ENCODE results near the gene PCK1. TPM values are rescaled to one million over a fixed set of nuclear protein-coding genes. Genes with fewer than 3 reads are reported as not detected.

The PCK1 gene
- total RNA-seq, 1 experiment from 2014 or later, result 0.21 TPM

GRCh38 chr20:57617079-57617795 is 56.3 kb downstream of the PCK1 start:
- no peak for TF ChIP-seq POLR2AphosphoS5 (IDR thresholded peaks at IDR 0.05; ENCODE audit: low read depth, low read length)
- TF ChIP-seq SIN3A (IDR thresholded peaks at IDR 0.05; ENCODE audit: borderline replicate concordance, insufficient read depth, low read depth, low read length), result no peak
- no peak for TF ChIP-seq REST (IDR thresholded peaks at IDR 0.05; ENCODE audit: insufficient read depth in 1 of 2, low read depth in 2 of 2, low read length in 1 of 2)
- no peak for TF ChIP-seq CTCF (IDR thresholded peaks at IDR 0.05)
- no peak for TF ChIP-seq TCF7L2 (IDR thresholded peaks at IDR 0.05; ENCODE audit: low read depth, low read length)
- Histone ChIP-seq H3K36me3 (ENCODE audit: control insufficient read depth, insufficient read depth, low read length) (no peaks in the 10 kb centered on the region), H3K9me3 (ENCODE audit: control insufficient read depth, insufficient read depth, low read depth, low read length) (no peaks in the 10 kb centered on the region), H3K4me3 (ENCODE audit: low read depth in 2 of 2, low read length in 2 of 2) (no peak overlapping the region), H3K4me1 (ENCODE audit: control insufficient read depth, insufficient read depth, low read length) (peaks cover 5% of the 10 kb centered on the region; the same call in 1 of the 2 replicates), H3K27me3 (ENCODE audit: control insufficient read depth, insufficient read depth, low read length) (no peaks in the 10 kb centered on the region), H3K27ac (ENCODE audit: low read length) (no peak overlapping the region)
- DNase-seq (ENCODE audit: low read depth, low spot score) (no peak), ATAC-seq (no peak)
- BruUV-seq (replicated peaks), result no TSS peak
- in situ Hi-C loops (cut with HindIII; ENCODE audit: low pct_unique_long_range_greater_than_20kb, low sequenced_read_pairs) (no loop called here), intact Hi-C loops (cut with micrococcal nuclease; ENCODE audit: unreplicated experiment) (no loop called here)
- ChIA-PET POLR2A (interaction anchor here (0.5 kb wide), 1 partner anchor 612 kb away, joined by 3 read pairs; no protein-coding TSS in a partner anchor), CTCF (interaction anchor here (0.7 kb wide), 1 partner anchor 10 kb away, joined by 5 read pairs; no protein-coding TSS in a partner anchor)

Other genes with a start within 250 kb of the PCK1 start
- gene SPO11, start 231.3 kb upstream of the PCK1 start, total RNA-seq (2021; ENCODE audit: unreplicated experiment), result not detected
- 34.5 TPM for gene RAE1, start 209.9 kb upstream of the PCK1 start, total RNA-seq (2021; ENCODE audit: unreplicated experiment)
- 39.9 TPM for gene RBM38, start 169.7 kb upstream of the PCK1 start, total RNA-seq (2021; ENCODE audit: unreplicated experiment)
- 0.05 TPM for gene CTCFL, start 36.0 kb upstream of the PCK1 start, total RNA-seq (2021; ENCODE audit: unreplicated experiment)
- not detected for gene ZBP1, start 59.3 kb downstream of the PCK1 start, total RNA-seq (2021; ENCODE audit: unreplicated experiment)
- 89.8 TPM for gene PMEPA1, start 148.9 kb downstream of the PCK1 start, total RNA-seq (2021; ENCODE audit: unreplicated experiment)

Data from Panc1 (cell line).